Left ventricle myocardium superior (tissue), 1 donor: Measurements from ENCODE around the gene NOD2. TPM values are rescaled to one million over a fixed set of nuclear protein-coding genes. Genes with fewer than 3 reads are reported as not detected.
A peak's percentile ranks its signal among the peaks of the same experiment; 100 is the strongest.

Source experiments
- ATAC-seq: fragments of 200-7000 bp; cut with Tn5 transposase; one replicate; pipeline ENCODE4 v1.9.1; 2020; ENCODE audit warnings: mild to moderate bottlenecking, moderate library complexity
- DNase-seq: peaks from one replicate; pipeline ENCODE4 v3.0.0-alpha.2; 2020
- intact Hi-C: fragments of 100-400 bp; cut with micrococcal nuclease; formaldehyde crosslinking; loops from one replicate; pipeline ENCODE4 v1.11.0; 2022
- total RNA-seq: library from RNA; stranded (reverse); fragmentation: NEBNext Ultra II Directional; extraction: Animal tissue kit (Norgen Biotek cat#: 25700); gene quantifications from one replicate; pipeline ENCODE4 v1.2.1, GENCODE V29; 2021
- donor health status: DM: no; HTN: yes; CAD: no; lungs with severe emphysema.

NOD2 gene
- total RNA-seq, 1 donor from 2014 or later = 0.45 TPM

- ATAC-seq (peak; percentile 57), DNase-seq (no peak)
- intact Hi-C loops = no loop called here
These were observed 7.8 kb upstream of the NOD2 start for GRCh38 chr16:50685462-50686063.

- ATAC-seq (no peak), DNase-seq (no peak)
- intact Hi-C loops = no loop called here
These were observed 5.3 kb upstream of the NOD2 start for GRCh38 chr16:50688083-50688482.

- ATAC-seq = no peak
- intact Hi-C loops = no loop called here
These were observed 4.5 kb upstream of the NOD2 start for GRCh38 chr16:50688867-50689266.

GRCh38 chr16:50690177-50690576 is 3.2 kb upstream of the NOD2 start:
- intact Hi-C loops = no loop called here

More at GRCh38 chr16:50688867-50689266, 4.5 kb upstream of the NOD2 start:
- no peak for DNase-seq

GRCh38 chr16:50692644-50692998 is 785 bp upstream of the NOD2 start:
- intact Hi-C loops = no loop called here
- DNase-seq (no peak), ATAC-seq (no peak)

More at GRCh38 chr16:50690177-50690576, 3.2 kb upstream of the NOD2 start:
- DNase-seq (no peak), ATAC-seq (no peak)

- intact Hi-C loops = no loop called here
- DNase-seq = no peak
- ATAC-seq = no peak
These were observed 800 bp downstream of the NOD2 start for GRCh38 chr16:50694206-50694605.

GRCh38 chr16:50695017-50696000 is 1.9 kb downstream of the NOD2 start:
- intact Hi-C loops = no loop called here
- ATAC-seq (peak; percentile 38), DNase-seq (no peak)

- DNase-seq (no peak), ATAC-seq (no peak)
- intact Hi-C loops = no loop called here
These were observed 2.7 kb downstream of the NOD2 start for GRCh38 chr16:50696126-50696525.

GRCh38 chr16:50696575-50697420 is 3.4 kb downstream of the NOD2 start:
- DNase-seq = peak; percentile 83
- peak; percentile 74 for ATAC-seq
- intact Hi-C loops = no loop called here

GRCh38 chr16:50697421-50697715 is 4.0 kb downstream of the NOD2 start:
- intact Hi-C loops = no loop called here
- no peak for ATAC-seq
- DNase-seq = no peak

- DNase-seq (no peak), ATAC-seq (peak; percentile 82)
- intact Hi-C loops = no loop called here
These were observed 4.7 kb downstream of the NOD2 start for GRCh38 chr16:50697881-50698767.

- DNase-seq = no peak
- ATAC-seq = no peak
- intact Hi-C loops = no loop called here
These were observed 6.1 kb downstream of the NOD2 start for GRCh38 chr16:50699326-50700159.

- ATAC-seq = no peak
- intact Hi-C loops = no loop called here
These were observed 9.3 kb downstream of the NOD2 start for GRCh38 chr16:50702725-50703124.

GRCh38 chr16:50704245-50704644 is 10.8 kb downstream of the NOD2 start:
- DNase-seq (no peak), ATAC-seq (no peak)
- intact Hi-C loops = no loop called here

More at GRCh38 chr16:50702725-50703124, 9.3 kb downstream of the NOD2 start:
- DNase-seq = no peak

GRCh38 chr16:50705436-50706110 is 12.2 kb downstream of the NOD2 start:
- ATAC-seq = no peak
- intact Hi-C loops = no loop called here
- no peak for DNase-seq

- DNase-seq = no peak
These were observed 12.8 kb downstream of the NOD2 start for GRCh38 chr16:50706250-50706649.

GRCh38 chr16:50708373-50709060 is 15.1 kb downstream of the NOD2 start:
- ATAC-seq = peak; percentile 12
- DNase-seq = peak; percentile 52
- intact Hi-C loops = no loop called here

More at GRCh38 chr16:50706250-50706649, 12.8 kb downstream of the NOD2 start:
- intact Hi-C loops = no loop called here
- ATAC-seq = no peak
